ENCODE measurements around the gene PAGR1.
A peak's percentile ranks its signal among the peaks of the same experiment; 100 is the strongest.
"Not testable (repeated sequence)": the region's sequence is repeated elsewhere in the genome, so short reads cannot be mapped to it uniquely, and the experiment has no call there.

Gene PAGR1

DNA sequence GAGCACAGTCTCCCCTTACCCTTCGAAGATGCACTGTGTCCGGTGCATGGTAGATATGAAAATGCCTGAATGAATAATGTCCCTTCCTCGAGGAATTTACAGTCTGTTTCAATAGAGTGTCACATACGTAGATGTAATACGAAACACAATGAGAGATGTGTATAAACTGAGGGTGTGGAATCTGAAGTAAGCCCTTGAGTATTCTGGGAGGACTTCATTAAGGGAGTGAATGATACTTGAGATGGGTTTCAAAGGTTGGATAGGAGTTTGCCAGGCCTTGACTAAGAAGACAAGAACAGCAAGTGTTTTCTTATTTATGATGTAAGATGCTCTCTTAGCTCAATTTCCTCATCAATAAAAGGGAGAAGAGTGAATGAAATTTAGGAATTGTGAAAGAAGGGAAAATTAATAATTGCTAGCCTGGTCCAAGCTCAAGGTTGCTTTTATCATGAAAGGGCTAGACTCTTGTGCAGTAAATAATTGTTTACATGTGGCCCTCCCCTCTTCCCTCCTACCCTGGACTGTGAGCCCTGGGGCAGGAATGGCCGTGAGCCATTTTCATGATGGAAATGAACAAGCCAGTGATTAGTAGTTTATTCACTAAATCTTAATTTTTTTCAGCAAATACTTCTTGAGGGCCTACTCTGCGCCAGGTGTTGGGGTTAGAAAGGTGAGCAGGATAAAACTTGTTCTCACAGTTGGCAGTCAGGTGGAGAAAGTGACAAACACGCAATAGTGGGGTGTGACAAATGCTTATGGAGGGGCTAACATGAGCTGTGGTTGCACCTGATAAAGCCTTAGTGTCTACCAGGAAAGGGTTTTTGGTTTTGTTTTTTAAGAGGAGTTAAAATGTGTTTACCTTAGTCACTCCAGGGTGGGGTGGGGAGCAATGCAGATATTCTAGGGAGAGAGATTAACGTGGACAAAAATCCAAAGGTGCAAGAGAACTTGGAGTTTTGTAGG, 23.8 kb upstream of the PAGR1 start:
- DNase-seq (ENCODE audit: low spot score), result no peak

DNA sequence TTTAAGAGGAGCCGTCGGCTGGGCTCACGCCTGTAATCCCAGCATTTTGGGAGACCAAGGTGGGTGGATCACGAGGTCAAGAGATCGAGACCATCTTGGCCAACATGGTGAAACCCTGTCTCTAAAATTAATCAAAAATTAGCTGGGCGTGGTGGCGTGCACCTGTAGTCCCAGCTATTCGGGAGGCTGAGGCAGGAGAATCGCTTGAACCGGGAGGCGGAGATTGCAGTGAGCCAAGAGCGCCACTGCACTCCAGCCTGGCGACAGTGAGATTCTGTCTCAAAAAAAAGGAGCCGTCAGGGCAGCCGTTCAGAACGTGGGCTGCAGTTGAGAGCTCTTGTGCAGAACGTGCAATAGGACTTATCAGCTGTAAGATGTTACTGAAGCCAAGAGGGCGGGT, 22.8 kb upstream of the PAGR1 start:
- DNase-seq (ENCODE audit: low spot score), result not testable (repeated sequence)

DNA sequence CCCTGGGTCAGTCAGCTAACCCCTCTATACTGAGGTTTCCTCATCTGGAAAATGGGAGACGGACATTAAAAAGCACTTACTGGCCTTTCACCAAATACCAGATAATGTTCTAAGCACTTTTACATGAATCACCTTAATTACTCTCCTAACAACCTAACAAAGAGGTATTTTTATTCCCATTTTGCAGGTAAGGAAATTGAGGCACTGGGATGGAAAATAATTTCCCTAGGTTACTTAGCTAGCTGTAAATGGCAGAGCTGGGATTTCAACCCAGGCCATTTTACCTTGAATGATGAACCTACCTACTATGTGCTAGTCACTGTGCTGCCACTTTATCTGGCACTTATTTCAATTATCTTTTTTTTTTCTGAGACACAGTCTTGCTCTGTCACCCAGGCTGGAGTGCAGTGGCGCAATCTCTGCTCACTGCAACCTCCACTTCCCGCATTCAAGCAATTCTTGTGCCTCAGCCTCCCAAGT, 21.7 kb upstream of the PAGR1 start:
- DNase-seq (ENCODE audit: low spot score), result no peak

DNA sequence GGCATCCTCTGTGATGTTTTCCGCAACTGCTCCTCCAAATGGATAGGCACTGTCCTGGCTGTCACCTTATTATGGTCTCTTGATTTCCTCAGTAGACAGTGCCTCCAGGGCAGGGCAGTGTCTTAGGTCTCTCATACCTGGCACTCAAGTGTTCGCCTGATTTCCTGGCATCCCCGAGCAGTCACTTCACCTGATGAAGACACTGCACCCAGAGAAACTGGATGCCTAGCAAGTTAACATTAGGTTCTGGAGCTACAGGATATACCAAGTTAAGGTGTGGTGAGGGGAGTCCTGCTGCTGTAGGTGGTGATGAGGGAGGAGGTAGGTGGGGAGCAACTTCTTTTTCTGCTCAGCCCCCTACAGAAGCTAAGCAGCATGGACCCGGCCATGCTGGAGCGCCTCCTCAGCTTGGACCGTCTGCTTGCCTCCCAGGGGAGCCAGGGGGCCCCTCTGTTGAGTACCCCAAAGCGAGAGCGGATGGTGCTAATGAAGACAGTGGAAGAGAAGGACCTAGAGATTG, 13.5 kb upstream of the PAGR1 start:
- no peak for DNase-seq (ENCODE audit: low spot score)

DNA sequence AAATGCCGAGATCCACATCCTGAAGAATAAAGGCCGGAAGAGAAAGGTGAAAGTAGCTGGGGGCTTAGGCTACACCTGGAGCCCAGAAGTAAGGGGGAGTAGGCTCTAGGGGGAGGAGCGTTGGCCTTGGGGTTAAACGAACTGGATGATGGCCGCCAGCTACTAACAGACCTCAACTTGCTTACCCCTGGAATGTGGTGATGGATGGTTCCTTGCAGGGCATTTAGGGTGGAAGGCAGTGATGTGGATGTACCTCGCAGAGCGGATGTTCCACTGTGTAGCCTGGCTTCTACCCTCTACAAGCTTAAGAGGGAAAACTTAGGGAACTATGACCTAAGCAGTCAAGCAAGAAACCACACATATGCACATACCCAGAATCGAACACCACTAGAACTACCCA, 11.9 kb upstream of the PAGR1 start:
- no peak for DNase-seq (ENCODE audit: low spot score)

DNA sequence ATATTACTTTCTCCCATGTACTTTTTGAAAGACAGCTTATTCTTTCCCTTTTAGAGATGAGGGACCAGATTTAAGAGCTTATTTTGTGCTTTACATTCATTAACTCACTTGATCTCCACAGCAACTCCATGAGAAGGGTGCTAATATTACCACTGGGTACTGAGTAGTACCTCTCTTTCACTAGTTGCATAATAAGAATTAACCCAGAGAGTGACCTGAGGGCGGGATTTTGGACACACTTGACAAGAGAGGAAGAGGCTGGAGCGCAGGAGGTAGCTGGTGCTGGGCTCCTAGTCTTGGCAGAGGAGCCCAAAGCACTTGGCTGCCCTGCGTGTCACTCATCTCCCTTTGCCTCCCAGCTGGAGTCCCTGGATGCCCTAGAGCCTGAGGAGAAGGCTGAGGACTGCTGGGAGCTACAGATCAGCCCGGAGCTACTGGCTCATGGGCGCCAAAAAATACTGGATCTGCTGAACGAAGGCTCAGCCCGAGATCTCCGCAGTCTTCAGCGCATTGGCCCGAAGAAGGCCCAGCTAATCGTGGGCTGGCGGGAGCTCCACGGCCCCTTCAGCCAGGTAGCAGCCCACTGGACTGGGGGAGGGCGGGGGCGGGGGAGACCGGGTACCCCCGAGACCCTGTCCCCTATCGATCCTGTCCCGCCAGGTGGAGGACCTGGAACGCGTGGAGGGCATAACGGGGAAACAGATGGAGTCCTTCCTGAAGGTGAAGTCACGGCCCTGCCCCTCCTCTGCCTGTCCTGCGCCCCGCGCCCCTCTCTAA, 11.3 kb upstream of the PAGR1 start:
- no peak for DNase-seq (ENCODE audit: low spot score)

DNA sequence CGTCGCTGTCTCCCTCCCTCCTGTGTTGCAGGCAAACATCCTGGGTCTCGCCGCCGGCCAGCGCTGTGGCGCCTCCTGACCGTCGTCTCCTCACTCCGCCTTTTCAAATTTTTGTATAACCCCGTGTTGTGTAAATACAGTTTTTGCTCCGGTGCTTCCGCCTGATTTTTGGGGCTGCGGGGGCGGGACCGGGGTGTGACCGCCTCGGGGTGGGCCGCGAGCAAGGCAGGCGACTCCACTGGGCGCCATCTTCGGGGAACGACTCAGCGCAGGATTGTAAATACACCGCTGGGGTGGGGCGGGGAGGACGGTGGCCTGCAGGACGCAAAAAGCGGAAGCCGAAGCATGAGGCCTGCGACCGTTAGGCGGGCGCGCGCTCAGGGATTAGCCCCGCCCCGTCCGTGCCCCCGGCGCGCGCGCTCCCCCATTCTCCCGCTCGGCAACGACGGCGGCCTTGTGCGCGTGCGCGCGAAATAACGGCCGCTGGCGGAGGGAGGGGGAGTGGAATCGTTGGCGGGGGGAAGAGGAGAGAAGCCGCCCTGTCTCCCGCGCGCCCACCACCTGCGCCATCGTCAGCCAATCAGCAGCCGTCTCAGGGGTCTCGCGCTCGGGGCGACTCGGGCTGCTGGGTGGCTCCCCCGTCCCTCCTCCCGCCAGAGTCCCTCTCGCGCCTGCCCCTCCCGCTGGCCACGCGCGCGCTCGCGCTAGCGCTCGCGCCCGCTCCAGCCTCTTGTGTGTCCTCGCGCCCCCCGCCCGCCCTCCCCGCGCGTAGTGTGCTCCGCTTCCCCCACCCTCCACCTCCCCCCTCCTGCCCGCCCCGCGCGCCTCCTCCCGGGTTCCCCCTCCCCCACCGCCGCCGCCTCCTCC, 10.5 kb upstream of the PAGR1 start:
- DNase-seq (ENCODE audit: low spot score), result peak; percentile 98

DNA sequence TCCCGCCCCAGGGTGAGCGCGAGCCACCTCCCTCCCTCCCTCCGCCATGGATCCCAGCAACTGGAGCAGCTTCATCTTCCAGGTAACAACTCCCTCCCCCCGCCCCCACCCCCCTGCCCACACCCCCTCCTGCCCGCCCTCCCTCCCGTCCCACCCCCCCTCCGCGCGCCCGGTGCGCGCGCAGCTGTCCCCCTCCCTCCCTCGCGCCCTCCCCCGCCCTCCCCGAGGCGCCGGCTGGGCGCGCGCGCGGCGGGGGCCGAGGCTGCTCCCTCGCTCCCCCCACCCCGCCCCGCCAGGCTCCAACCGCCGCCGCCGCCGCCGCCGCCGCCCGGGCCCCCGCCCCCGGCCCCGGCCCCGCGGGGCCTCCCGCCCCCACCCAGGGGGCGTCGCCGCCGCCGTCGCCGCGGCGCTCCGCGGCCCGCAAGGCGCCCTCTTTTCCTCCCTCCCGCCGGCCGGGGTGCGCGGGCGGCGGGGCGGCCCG, 9.8 kb upstream of the PAGR1 start, which contains the start of gene MAZ:
Gene MAZ, plus strand, starts transcription at position 431 of the 481 bp plus-strand sequence. CDS start 173 bp downstream, outside the sequence.
- DNase-seq (ENCODE audit: low spot score), result no peak

DNA sequence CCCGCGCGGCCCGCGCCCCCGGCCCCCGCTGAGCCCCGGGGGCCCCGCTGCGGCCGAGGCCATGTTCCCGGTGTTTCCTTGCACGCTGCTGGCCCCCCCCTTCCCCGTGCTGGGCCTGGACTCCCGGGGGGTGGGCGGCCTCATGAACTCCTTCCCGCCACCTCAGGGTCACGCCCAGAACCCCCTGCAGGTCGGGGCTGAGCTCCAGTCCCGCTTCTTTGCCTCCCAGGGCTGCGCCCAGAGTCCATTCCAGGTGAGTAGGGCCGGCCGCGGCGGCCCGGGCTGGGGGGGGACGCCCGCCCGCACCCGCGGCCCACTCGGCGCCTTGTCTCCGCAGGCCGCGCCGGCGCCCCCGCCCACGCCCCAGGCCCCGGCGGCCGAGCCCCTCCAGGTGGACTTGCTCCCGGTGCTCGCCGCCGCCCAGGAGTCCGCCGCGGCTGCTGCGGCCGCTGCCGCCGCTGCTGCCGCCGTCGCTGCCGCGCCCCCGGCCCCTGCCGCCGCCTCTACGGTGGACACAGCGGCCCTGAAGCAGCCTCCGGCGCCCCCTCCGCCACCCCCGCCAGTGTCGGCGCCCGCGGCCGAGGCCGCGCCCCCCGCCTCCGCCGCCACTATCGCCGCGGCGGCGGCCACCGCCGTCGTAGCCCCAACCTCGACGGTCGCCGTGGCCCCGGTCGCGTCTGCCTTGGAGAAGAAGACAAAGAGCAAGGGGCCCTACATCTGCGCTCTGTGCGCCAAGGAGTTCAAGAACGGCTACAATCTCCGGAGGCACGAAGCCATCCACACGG, 9.1 kb upstream of the PAGR1 start:
- DNase-seq (ENCODE audit: low spot score), result peak; percentile 83

DNA sequence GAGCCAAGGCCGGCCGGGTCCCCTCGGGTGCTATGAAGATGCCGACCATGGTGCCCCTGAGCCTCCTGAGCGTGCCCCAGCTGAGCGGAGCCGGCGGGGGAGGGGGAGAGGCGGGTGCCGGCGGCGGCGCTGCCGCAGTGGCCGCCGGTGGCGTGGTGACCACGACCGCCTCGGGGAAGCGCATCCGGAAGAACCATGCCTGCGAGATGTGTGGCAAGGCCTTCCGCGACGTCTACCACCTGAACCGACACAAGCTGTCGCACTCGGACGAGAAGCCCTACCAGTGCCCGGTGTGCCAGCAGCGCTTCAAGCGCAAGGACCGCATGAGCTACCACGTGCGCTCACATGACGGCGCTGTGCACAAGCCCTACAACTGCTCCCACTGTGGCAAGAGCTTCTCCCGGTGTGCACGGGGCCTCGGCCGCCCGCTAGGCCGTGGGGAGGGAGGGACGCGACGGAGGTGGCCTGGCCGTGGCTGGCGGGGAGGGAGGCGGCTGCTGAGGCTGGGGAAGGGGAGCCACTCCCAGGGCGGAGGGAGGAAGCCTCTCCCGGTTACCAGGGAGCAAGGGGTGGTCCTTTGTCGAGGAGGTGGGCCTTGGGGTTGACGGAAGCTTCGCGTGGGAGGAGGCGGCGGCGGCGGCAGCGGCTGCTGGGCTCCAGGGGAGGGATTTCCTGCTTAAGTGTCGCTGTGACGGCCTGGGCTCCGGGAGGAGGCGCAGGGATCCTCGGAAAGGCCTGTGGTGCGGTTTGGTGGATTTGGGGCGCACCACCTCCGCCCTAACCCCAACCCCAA, 8.3 kb upstream of the PAGR1 start:
- DNase-seq (ENCODE audit: low spot score), result peak; percentile 88

DNA sequence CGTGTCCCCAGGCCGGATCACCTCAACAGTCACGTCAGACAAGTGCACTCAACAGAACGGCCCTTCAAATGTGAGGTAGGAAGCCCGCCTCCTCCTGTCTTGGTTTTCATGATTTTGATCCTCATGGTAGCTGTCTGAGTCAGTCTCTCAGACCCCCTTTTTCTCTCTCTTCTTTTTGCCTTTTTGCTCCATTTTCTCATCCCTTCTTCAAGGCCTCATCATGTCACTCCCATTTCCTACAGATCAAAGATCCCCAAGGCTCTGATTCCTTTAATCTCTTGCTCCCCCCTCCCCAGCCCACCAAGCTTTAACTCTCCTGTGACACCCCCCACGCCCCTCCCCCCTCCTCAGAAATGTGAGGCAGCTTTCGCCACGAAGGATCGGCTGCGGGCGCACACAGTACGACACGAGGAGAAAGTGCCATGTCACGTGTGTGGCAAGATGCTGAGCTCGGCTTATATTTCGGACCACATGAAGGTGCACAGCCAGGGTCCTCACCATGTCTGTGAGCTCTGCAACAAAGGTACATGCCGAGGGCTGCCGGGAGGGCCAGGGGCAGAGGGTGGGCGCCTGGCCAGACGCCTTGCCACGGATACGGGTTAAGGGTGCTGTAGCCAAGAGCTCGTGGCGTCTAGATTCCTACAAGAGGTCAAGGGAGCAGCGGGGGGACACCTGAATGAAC, 7.6 kb upstream of the PAGR1 start:
- DNase-seq (ENCODE audit: low spot score), result no peak

DNA sequence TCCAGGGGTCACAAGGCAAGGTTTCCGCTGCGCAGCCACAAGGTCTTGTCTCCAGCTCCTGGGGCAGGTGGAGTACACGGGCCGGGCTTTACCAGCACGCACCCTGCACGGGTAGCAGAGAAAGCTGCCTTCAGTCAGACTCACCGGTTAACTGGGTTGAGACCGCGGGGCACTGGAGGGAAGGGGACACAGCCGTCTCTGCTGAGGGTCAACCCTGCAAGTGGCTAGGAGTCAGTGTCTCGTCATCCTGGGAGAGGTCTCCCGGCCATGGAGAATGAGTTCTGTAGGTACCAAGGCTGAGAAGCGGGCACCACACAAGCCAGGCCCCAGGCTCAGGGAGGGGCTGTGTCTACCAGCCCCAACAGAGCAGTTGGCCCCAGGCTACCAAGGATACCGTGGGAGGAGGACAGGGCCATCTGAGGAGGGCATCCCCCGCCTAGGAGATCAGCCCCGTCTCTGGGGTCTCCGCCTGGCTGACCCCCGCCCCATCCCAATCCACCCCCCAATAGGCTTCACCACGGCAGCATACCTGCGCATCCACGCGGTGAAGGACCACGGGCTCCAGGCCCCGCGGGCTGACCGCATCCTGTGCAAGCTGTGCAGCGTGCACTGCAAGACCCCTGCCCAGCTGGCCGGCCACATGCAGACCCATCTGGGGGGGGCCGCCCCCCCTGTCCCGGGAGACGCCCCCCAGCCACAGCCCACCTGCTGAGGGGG, 6.8 kb upstream of the PAGR1 start:
- DNase-seq (ENCODE audit: low spot score), result no peak

DNA sequence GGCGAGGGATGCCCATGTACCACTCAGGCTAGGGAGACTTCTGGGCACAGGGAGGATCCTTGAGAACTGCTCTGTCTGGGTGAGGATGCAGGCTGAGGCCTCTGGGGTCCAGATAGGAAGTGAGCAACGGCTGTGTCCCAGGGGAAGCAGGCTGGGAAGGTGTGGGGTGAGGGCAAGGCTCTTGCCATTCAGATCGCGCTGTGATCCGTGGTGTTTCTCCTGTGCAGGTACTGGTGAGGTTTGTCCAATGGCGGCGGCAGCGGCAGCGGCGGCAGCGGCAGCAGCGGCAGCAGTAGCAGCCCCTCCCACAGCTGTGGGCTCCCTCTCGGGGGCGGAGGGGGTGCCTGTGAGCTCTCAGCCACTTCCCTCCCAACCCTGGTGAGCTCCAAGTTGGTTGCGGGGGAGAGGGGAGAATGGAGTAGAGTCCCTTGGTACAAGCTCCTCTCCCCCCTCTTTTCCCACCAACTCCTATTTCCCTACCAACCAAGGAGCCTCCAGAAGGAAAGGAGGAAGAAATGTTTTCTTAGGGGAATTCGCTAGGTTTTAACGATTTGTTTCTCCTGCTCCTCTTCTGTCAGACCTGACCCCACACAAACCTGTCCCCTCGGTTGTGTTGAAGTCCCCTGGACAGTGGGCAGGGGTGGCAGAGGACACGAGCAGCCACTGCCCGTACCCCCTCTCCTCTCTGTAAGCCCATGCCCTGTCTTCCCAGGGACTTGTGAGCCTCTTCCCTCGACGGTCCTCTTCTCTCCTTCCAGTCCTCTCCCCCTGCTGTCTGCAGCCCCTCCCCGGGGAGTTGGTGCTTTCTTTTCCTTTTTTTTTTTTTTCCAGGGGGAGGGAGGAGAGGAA, 5.9 kb upstream of the PAGR1 start:
- DNase-seq (ENCODE audit: low spot score), result no peak

DNA sequence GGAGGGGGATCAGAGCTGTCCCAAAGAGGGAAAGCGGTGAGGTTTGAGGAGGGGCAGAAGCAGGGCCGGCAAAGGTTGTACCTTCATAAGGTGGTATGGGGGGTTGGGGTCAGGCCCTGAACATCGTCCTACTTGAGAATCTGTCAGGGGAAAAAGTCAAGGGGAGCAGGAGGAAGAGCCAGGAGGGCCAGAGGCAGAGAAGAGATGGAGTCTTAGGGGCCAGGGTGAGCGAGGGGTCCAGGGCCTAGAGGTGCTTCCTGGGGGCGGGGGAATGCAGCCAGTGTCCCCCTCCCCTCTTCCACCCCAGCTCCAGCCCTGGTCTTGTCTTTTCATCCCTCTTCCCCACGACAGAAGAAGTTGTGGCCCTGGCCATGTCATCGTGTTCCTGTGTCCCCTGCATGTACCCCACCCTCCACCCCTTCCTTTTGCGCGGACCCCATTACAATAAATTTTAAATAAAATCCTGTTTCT, 5.2 kb upstream of the PAGR1 start:
- DNase-seq (ENCODE audit: low spot score), result peak; percentile 62

DNA sequence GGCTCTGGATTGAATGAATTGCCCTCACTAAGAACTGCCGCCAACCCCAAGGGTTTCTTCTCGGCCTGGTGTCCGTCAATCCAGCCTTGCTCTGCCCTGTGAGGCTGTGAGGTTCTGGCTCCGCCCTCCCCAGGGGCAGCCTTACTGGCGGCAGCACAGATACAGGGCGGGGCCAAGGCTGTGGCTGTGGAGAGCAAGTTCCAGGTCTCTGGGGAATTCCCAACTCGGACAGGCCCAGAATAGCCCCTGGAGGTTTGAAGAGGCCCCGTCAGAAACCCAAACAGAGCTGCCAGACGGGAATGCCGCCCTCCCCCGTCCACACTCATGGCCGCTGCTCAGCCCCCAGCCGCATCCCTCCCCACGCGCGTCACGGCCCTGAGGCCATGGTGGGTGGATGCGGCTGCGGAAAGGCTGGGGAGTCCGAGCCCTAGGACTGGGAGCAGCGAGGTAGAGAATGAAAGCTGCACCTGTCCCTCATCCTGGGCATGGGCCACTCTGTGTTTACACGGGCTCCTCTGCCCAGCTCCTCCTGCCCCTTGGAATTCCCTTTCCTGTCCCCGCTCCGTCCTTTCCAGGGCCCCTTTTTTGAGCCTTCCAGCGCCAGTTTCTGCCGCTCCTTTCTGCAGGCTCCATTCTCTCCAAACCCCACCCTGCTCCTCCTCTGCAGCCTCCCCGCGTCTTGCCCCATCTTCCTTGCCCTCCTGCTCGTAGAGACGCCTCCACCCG, 4.6 kb upstream of the PAGR1 start:
- peak; percentile 96 for DNase-seq (ENCODE audit: low spot score)

DNA sequence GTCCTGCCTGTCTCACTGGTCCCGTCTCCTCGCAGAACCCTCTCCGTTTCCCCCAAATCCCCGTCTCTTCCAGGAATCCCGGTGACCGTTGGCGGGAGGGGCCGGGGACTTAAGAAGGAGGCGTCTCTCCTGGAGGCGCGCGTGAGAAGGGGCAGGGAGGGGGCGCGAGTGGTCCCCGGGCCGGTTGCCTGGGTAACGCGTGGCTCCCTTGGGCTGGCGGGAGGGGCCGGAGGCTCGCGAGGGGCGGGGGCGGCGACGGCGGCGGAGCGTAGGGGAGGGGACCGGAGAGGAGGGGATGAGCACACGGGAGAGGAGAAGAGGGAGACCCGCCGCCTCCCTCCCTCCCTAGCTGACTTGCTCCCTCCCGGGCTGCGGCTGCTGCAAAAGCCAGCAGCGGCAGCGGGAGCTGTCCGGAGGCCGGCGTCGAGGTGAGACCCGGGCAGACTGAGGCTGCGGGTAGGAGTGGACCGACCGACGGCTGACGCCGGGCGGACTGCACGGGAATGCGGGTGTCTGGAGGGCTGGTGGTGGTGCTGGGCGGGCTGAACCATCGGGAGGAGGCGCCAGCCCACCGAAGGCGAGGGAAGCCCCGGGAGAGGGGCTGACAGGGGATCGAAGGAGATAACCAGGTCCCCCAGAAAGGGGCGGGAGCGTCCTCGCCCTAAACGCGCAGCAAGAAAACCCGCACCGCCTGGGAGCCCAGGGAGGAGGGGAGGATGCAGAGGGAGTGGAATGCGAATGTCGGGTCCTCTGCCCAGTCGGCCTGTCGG, 3.9 kb upstream of the PAGR1 start, which contains the start of gene PRRT2:
Gene PRRT2, plus strand, starts transcription at position 298 of the 770 bp plus-strand sequence. CDS start 862 bp downstream, outside the sequence.
- DNase-seq (ENCODE audit: low spot score), result peak; percentile 88
